ENCODE data around the gene PEX13. TPM values are rescaled to one million over a fixed set of nuclear protein-coding genes. Genes with fewer than 3 reads are reported as not detected.

PEX13 gene
- total and polyA plus RNA-seq, 4 donors, result 10.6 to 42.8 (median 21.5) TPM

- H3K4me1 ChIP-seq (ENCODE audit: control insufficient read depth in 4 of 4, insufficient read depth in 4 of 4, low read length in 3 of 4), result no peaks in the 10 kb centered on the region
- no peaks in the 10 kb centered on the region for H3K9me3 ChIP-seq (ENCODE audit: control insufficient read depth in 4 of 4, low read length in 3 of 4)
- TF ChIP-seq HNF4G (IDR thresholded peaks at IDR 0.05) (no peak), RAD21 (IDR thresholded peaks at IDR 0.05) (no peak), SP1 (IDR thresholded peaks at IDR 0.05) (no peak), GABPA (IDR thresholded peaks at IDR 0.05 in 1 of 2, conservative IDR thresholded peaks at IDR 0.05 in 1 of 2) (no peak), EGR1 (IDR thresholded peaks at IDR 0.05; ENCODE audit: low read depth in 2 of 2) (no peak), TAF1 (conservative IDR thresholded peaks at IDR 0.05) (no peak), ZBTB33 (IDR thresholded peaks at IDR 0.05) (no peak), MAX (IDR thresholded peaks at IDR 0.05) (no peak), NR2F2 (IDR thresholded peaks at IDR 0.05) (no peak)
- TF ChIP-seq, protein P1, sequence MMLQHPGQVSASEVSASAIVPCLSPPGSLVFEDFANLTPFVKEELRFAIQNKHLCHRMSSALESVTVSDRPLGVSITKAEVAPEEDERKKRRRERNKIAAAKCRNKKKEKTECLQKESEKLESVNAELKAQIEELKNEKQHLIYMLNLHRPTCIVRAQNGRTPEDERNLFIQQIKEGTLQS (IDR thresholded peaks at IDR 0.05), result no peak
- no peak overlapping the region for H3K9ac ChIP-seq (ENCODE audit: low read depth in 1 of 2, low read length in 2 of 2)
- peaks cover 0 to 2% (median under 1%) of the 10 kb centered on the region in 4 donors for H3K36me3 ChIP-seq (ENCODE audit: control insufficient read depth in 4 of 4, insufficient read depth in 3 of 4, low read depth in 1 of 4, low read length in 3 of 4)
- H3K4me3 ChIP-seq (ENCODE audit: low read depth in 1 of 3, low read length in 3 of 3), result no peak overlapping the region
- 96% methylated on average over 1 of the region's 1 CpG for WGBS
- DNase-seq (ENCODE audit: low spot score), result no peak
- no peaks in the 10 kb centered on the region for H3K27me3 ChIP-seq (ENCODE audit: control insufficient read depth in 4 of 4, insufficient read depth in 4 of 4, low read length in 3 of 4)
- H3K27ac ChIP-seq (ENCODE audit: low read depth in 1 of 2, low read length in 2 of 2), result no peak overlapping the region
Observed at GRCh38 chr2:61074100-61074499, 56.6 kb downstream of the PEX13 start.

DNA sequence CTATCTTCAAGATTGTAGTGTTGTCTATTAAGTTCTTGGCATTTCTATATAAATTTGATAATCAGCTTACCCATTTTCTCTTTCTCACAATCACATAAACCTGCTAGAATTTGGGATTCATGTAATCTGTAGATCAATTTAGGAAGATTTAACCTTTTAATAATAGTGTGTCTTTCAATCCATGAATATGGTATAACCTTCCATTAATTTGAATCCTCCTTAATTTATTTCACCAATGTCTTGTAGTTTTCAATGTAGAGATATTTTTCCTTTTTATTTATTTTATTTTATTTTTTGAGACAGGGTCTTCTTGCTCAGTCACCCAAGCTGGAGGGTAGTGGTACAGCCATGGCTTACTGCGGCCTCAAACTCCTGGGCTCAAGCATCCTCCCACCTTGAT, 68.4 kb downstream of the PEX13 start:
- H3K9me3 ChIP-seq (ENCODE audit: control insufficient read depth in 4 of 4, low read length in 3 of 4), result no peaks in the 10 kb centered on the region
- no peak overlapping the region for H3K9ac ChIP-seq (ENCODE audit: low read depth in 1 of 2, low read length in 2 of 2)
- no peaks in the 10 kb centered on the region for H3K27me3 ChIP-seq (ENCODE audit: control insufficient read depth in 4 of 4, insufficient read depth in 4 of 4, low read length in 3 of 4)
- no peak for TF ChIP-seq FOXA2 (IDR thresholded peaks at IDR 0.05)
- no peak for TF ChIP-seq REST (IDR thresholded peaks at IDR 0.05)
- TF ChIP-seq GABPA (IDR thresholded peaks at IDR 0.05 in 1 of 2, conservative IDR thresholded peaks at IDR 0.05 in 1 of 2), result no peak
- DNase-seq (ENCODE audit: low spot score), result no peak
- 100% methylated on average over 1 of the region's 1 CpG for WGBS
- peaks cover 0 to 1% (median 0%) of the 10 kb centered on the region in 4 donors for H3K36me3 ChIP-seq (ENCODE audit: control insufficient read depth in 4 of 4, insufficient read depth in 3 of 4, low read depth in 1 of 4, low read length in 3 of 4)
- H3K4me1 ChIP-seq (ENCODE audit: control insufficient read depth in 4 of 4, insufficient read depth in 4 of 4, low read length in 3 of 4), result no peaks in the 10 kb centered on the region
- no peak overlapping the region for H3K27ac ChIP-seq (ENCODE audit: low read depth in 1 of 2, low read length in 2 of 2)
- no peak overlapping the region for H3K4me3 ChIP-seq (ENCODE audit: low read depth in 1 of 3, low read length in 3 of 3)

DNA sequence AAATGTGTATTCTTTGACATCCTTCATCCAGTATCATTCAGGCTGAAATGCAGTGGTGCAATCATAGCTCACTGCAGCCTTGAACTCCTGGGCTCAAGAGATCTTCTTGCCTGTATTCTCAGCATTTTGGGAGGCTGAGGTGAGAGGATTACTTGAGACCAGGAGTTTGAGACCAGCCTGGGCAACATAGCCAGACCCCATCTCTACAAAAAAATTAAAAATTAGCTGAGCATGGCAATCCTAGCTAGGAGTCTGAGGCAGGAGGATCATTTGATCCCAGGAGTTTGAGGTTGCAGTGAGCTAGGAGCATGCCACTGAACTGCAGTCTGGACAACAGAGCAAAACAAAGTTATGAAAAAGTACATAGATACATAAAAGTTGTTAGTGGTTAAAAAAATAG, 72.3 kb downstream of the PEX13 start:
- Histone ChIP-seq H3K36me3 (ENCODE audit: control insufficient read depth in 4 of 4, insufficient read depth in 3 of 4, low read depth in 1 of 4, low read length in 3 of 4) (peaks cover 0 to 1% (median 0%) of the 10 kb centered on the region in 4 donors), H3K27me3 (ENCODE audit: control insufficient read depth in 4 of 4, insufficient read depth in 4 of 4, low read length in 3 of 4) (no peaks in the 10 kb centered on the region), H3K9me3 (ENCODE audit: control insufficient read depth in 4 of 4, low read length in 3 of 4) (no peaks in the 10 kb centered on the region), H3K9ac (ENCODE audit: low read depth in 1 of 2, low read length in 2 of 2) (no peak overlapping the region), H3K4me1 (ENCODE audit: control insufficient read depth in 4 of 4, insufficient read depth in 4 of 4, low read length in 3 of 4) (no peaks in the 10 kb centered on the region), H3K4me3 (ENCODE audit: low read depth in 1 of 3, low read length in 3 of 3) (no peak overlapping the region), H3K27ac (ENCODE audit: low read depth in 1 of 2, low read length in 2 of 2) (no peak overlapping the region)
- TF ChIP-seq HNF4G (IDR thresholded peaks at IDR 0.05) (no peak), FOXA2 (IDR thresholded peaks at IDR 0.05) (no peak), FOXA1 (IDR thresholded peaks at IDR 0.05) (no peak), EGR1 (IDR thresholded peaks at IDR 0.05; ENCODE audit: low read depth in 2 of 2) (no peak), SP1 (IDR thresholded peaks at IDR 0.05) (no peak), TAF1 (conservative IDR thresholded peaks at IDR 0.05) (no peak), MAX (IDR thresholded peaks at IDR 0.05) (no peak), RAD21 (IDR thresholded peaks at IDR 0.05) (no peak), JUND (IDR thresholded peaks at IDR 0.05) (no peak), NR2F2 (IDR thresholded peaks at IDR 0.05) (no peak), HNF4A (conservative IDR thresholded peaks at IDR 0.05) (no peak)
- TF ChIP-seq, protein P2, sequence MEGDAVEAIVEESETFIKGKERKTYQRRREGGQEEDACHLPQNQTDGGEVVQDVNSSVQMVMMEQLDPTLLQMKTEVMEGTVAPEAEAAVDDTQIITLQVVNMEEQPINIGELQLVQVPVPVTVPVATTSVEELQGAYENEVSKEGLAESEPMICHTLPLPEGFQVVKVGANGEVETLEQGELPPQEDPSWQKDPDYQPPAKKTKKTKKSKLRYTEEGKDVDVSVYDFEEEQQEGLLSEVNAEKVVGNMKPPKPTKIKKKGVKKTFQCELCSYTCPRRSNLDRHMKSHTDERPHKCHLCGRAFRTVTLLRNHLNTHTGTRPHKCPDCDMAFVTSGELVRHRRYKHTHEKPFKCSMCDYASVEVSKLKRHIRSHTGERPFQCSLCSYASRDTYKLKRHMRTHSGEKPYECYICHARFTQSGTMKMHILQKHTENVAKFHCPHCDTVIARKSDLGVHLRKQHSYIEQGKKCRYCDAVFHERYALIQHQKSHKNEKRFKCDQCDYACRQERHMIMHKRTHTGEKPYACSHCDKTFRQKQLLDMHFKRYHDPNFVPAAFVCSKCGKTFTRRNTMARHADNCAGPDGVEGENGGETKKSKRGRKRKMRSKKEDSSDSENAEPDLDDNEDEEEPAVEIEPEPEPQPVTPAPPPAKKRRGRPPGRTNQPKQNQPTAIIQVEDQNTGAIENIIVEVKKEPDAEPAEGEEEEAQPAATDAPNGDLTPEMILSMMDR (IDR thresholded peaks at IDR 0.05; ENCODE audit: low read depth, low read length, missing input control), result no peak
- TF ChIP-seq, protein P1 (IDR thresholded peaks at IDR 0.05), result no peak
- no peak for DNase-seq (ENCODE audit: low spot score)
